DOHH2 (cell line): ENCODE results near the gene FAM193A.

Experiments used
- H3F3A ChIP-seq: fragments of 200-600 bp; sonication (generic), shearing (Covaris generic); 2 replicates; pipeline ENCODE4 v1.6.0; 2016; ENCODE audit warnings: antibody characterized with exemption, mild to moderate bottlenecking; ENCODE audit not compliant: control insufficient read depth, insufficient read depth
- H3K27ac ChIP-seq: fragments of 200-600 bp; sonication (generic); 2 replicates; pipeline ENCODE4 v1.5.1; 2014; ENCODE audit warnings: low read depth, mild to moderate bottlenecking, low read length, moderate library complexity
- H3K27me3 ChIP-seq: fragments of 200-600 bp; sonication (generic); 2 replicates; pipeline ENCODE4 v1.6.1; 2014; ENCODE audit warnings: mild to moderate bottlenecking, low read length, mixed read lengths; ENCODE audit not compliant: control insufficient read depth
- H3K36me3 ChIP-seq: fragments of 200-600 bp; sonication (generic); 2 replicates; pipeline ENCODE4 v1.6.1; 2014; ENCODE audit warnings: mild to moderate bottlenecking, low read length, moderate library complexity, mixed read lengths; ENCODE audit not compliant: control insufficient read depth
- H3K4me1 ChIP-seq: fragments of 200-600 bp; sonication (generic); 2 replicates; pipeline ENCODE4 v1.6.1; 2014; ENCODE audit warnings: mild to moderate bottlenecking, low read length, mixed read lengths; ENCODE audit not compliant: control insufficient read depth
- H3K4me2 ChIP-seq: fragments of 200-600 bp; sonication (generic); 2 replicates; pipeline ENCODE4 v1.6.0; 2014; ENCODE audit warnings: mild to moderate bottlenecking, low read length, moderate library complexity
- H3K4me3 ChIP-seq: fragments of 200-600 bp; sonication (generic); 2 replicates; pipeline ENCODE4 v1.5.1; 2014; ENCODE audit warnings: mild to moderate bottlenecking, low read length, mixed read lengths
- H3K79me2 ChIP-seq: fragments of 200-600 bp; sonication (generic); 2 replicates; pipeline ENCODE4 v1.6.1; 2014; ENCODE audit warnings: mild to moderate bottlenecking, low read length, mixed read lengths; ENCODE audit not compliant: control insufficient read depth
- H3K9me2 ChIP-seq: fragments of 200-600 bp; sonication (generic); replicated peaks from 2 replicates; pipeline ENCODE4 v1.6.1; 2014; ENCODE audit warnings: mild to moderate bottlenecking, low read length, mixed read lengths; ENCODE audit not compliant: control insufficient read depth
- H3K9me3 ChIP-seq: fragments of 200-600 bp; sonication (generic); 2 replicates; pipeline ENCODE4 v1.6.1; 2014; ENCODE audit warnings: antibody characterized with exemption, low read length, mixed read lengths; ENCODE audit not compliant: control insufficient read depth, insufficient read depth
- H4K20me1 ChIP-seq: fragments of 200-600 bp; sonication (generic); 2 replicates; pipeline ENCODE4 v1.6.0; 2014; ENCODE audit warnings: low read depth, mild to moderate bottlenecking, antibody characterized with exemption, low read length, moderate library complexity; ENCODE audit not compliant: control insufficient read depth, insufficient read depth
- CTCF ChIP-seq: fragments of 200-600 bp; sonication (generic); IDR thresholded peaks from one replicate; pipeline ENCODE4 v1.5.1; 2014; ENCODE audit warnings: antibody characterized with exemption, mild to moderate bottlenecking, low read depth, low read length; ENCODE audit not compliant: poor library complexity, severe bottlenecking
- EZH2phosphoT487 ChIP-seq: fragments of 200-600 bp; sonication (generic); IDR thresholded peaks from 2 replicates; pipeline ENCODE4 v1.6.1; 2017; ENCODE audit warnings: borderline replicate concordance, mild to moderate bottlenecking, antibody characterized with exemption, low read length, moderate library complexity, mixed read lengths

FAM193A gene

GRCh38 chr4:2767046-2767704, 230.7 kb downstream of the FAM193A start:
- no peak overlapping the region for H3K27ac ChIP-seq
- no peaks in the 10 kb centered on the region for H3K79me2 ChIP-seq
- H3K9me3 ChIP-seq, result no peaks in the 10 kb centered on the region
- TF ChIP-seq CTCF (no peak), EZH2phosphoT487 (no peak)
- H3K27me3 ChIP-seq, result peaks cover 30% of the 10 kb centered on the region
- no peak overlapping the region for H3K4me3 ChIP-seq
- H4K20me1 ChIP-seq, result no peaks in the 10 kb centered on the region
- H3K4me1 ChIP-seq, result peaks cover 24% of the 10 kb centered on the region
- no peak overlapping the region for H3K4me2 ChIP-seq
- H3K9me2 ChIP-seq, result no peaks in the 10 kb centered on the region
- no peaks in the 10 kb centered on the region for H3K36me3 ChIP-seq
- 0 out of 2 replicates have a peak, but pooled peaks cover 2% of the 10 kb centered on the region for H3F3A ChIP-seq

- no peak overlapping the region for H3K4me2 ChIP-seq
- no peak for TF ChIP-seq EZH2phosphoT487
- H3K4me3 ChIP-seq, result no peak overlapping the region
- H3K4me1 ChIP-seq, result peaks cover 24% of the 10 kb centered on the region
- peaks cover 30% of the 10 kb centered on the region for H3K27me3 ChIP-seq
- 0 out of 2 replicates have a peak, but pooled peaks cover 2% of the 10 kb centered on the region for H3F3A ChIP-seq
- H3K36me3 ChIP-seq, result no peaks in the 10 kb centered on the region
- H4K20me1 ChIP-seq, result no peaks in the 10 kb centered on the region
- no peaks in the 10 kb centered on the region for H3K9me3 ChIP-seq
- no peaks in the 10 kb centered on the region for H3K79me2 ChIP-seq
- no peak overlapping the region for H3K27ac ChIP-seq
- H3K9me2 ChIP-seq, result no peaks in the 10 kb centered on the region
Observed at GRCh38 chr4:2767705-2768074, 231.2 kb downstream of the FAM193A start.

- Histone ChIP-seq H3K9me3 (no peaks in the 10 kb centered on the region), H3K4me3 (no peak overlapping the region), H3K36me3 (no peaks in the 10 kb centered on the region), H3K4me2 (no peak overlapping the region), H4K20me1 (no peaks in the 10 kb centered on the region), H3F3A (0 out of 2 replicates have a peak, but pooled peaks cover 2% of the 10 kb centered on the region), H3K27me3 (peaks cover 30% of the 10 kb centered on the region), H3K27ac (no peak overlapping the region), H3K4me1 (peaks cover 24% of the 10 kb centered on the region), H3K9me2 (no peaks in the 10 kb centered on the region), H3K79me2 (no peaks in the 10 kb centered on the region)
- TF ChIP-seq CTCF (no peak), EZH2phosphoT487 (no peak)
Observed at GRCh38 chr4:2768124-2768523, 231.7 kb downstream of the FAM193A start.

GRCh38 chr4:2768921-2769336, 232.5 kb downstream of the FAM193A start:
- H3F3A ChIP-seq, result 0 out of 2 replicates have a peak, but pooled peaks cover 2% of the 10 kb centered on the region
- no peaks in the 10 kb centered on the region for H3K36me3 ChIP-seq
- peaks cover 25% of the 10 kb centered on the region for H3K27me3 ChIP-seq
- H3K27ac ChIP-seq, result no peak overlapping the region
- H3K4me2 ChIP-seq, result no peak overlapping the region
- H4K20me1 ChIP-seq, result no peaks in the 10 kb centered on the region
- no peaks in the 10 kb centered on the region for H3K9me3 ChIP-seq
- peaks cover 21% of the 10 kb centered on the region for H3K4me1 ChIP-seq
- no peak for TF ChIP-seq EZH2phosphoT487
- H3K4me3 ChIP-seq, result no peak overlapping the region
- H3K79me2 ChIP-seq, result no peaks in the 10 kb centered on the region
- H3K9me2 ChIP-seq, result no peaks in the 10 kb centered on the region
